Measurements from ENCODE around the gene EPN3.

Gene EPN3

DNA sequence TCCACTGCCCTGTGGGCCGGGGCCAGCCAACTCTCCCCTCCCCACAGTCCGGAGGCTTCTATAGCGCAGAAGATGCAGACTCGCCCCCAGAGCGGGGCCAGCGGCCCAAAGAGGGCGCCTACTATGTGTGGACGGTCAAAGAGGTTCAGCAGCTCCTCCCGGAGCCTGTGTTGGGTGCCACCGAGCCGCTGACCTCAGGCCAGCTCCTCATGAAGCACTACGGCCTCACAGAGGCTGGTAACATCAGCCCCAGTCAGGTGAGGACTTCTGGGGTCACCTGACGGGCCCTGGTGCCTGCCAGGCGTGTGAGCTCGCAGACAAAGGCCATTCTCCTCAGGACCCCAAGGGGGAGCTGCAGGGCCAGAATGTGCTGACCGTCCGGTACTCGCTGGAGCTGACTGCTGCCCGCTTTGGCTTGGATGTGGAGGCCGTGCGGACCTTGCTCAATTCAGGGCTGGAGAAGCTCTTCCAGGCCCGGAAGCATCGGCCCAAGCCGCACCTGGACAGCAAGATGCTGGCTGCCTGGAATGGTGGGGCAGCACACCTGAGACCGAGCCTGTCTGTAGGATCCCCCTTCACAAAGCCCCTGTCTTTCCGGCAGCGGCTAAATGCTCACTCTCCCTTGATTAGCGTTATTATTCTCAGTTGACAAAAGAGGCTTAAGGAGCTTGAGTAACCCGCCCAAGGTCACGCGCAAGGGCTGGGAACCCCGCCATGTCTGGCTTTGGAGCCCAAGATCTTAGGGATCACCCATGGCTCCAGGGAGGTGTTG, 18.3 kb downstream of the EPN3 start:
- peak; percentile 79 for DNase-seq (ENCODE audit: low spot score)

DNA sequence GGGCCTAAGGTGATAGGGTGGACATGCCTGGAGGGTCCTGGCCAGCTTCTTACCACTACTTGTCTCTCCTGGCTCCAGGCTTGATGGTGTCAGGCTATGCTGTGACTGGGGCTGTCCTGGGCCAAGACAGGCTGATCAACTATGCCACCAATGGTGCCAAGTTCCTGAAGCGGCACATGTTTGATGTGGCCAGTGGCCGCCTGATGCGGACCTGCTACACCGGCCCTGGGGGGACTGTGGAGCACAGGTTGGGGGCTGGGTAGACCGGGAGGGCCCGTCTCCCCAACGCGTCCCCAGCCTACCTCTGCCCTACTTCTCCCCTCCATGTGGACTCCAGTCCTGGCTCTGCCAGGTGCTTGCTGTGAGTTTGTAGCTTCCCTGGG, 18.9 kb downstream of the EPN3 start:
- DNase-seq (ENCODE audit: low spot score): no peak

DNA sequence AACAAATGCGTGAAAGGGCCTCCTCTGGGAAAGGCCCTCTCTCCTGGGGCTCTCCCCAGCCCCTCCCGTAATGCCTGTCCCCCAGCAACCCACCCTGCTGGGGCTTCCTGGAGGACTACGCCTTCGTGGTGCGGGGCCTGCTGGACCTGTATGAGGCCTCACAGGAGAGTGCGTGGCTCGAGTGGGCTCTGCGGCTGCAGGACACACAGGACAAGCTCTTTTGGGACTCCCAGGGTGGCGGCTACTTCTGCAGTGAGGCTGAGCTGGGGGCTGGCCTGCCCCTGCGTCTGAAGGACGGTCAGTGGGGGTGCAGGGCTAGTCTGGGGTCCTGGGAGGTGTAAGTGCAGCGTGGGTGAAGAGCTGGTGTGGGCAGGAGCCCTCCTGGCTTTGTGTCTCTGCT, 19.3 kb downstream of the EPN3 start:
- no peak for DNase-seq (ENCODE audit: low spot score)

DNA sequence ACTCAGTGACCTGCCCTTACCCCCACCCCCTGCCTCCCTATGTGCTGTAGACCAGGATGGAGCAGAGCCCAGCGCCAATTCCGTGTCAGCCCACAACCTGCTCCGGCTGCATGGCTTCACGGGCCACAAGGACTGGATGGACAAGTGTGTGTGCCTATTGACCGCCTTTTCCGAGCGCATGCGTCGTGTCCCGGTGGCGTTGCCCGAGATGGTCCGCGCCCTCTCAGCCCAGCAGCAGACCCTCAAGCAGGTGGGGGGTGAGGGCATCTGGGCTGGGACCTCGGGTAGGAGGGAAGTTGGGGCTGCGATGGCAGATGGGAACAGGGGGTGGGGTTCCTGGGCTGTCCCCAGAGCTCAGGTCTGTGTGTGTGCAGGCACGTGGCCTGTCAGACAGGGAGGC, 21.7 kb downstream of the EPN3 start:
- no peak for DNase-seq (ENCODE audit: low spot score)

DNA sequence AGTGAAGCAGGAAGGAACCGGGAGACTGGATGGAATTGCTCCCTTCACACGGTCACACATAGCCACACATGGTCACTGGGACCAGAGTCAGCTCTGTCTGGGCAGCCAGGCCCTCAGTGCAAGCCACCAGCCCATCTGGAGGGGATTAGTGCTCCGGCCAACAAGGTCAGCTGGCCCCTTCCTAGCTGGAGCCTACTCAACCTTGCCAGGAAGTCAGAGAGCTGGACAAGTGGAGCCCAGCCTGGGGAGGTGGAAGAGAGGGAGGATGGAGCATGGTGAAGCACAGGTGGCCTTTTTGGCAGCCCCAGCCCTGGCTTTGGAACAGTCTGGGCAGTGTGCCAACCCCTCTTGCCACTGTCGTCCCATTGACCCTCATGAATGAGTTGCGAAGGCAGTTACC, 24.3 kb downstream of the EPN3 start:
- no peak for DNase-seq (ENCODE audit: low spot score)

DNA sequence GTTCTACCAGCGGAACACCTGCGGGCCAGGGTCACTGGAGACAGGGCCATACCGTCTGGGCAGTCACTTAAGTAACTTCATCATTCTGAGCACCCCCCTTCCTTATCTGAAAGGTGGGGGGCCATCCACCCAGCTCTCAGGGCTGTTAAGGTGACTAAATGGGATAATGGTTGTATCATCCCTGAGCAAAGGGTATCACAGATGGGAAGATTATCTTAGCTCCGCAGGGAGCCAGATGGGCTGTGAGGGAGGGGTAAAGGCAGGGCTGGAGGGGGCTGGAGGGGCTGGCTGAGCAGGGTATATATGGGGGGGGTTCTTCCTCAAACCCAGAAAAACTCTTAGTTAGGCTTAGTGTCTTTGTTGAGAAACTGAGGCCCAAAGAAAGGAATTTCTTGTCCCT, 25.1 kb downstream of the EPN3 start:
- no peak for DNase-seq (ENCODE audit: low spot score)

DNA sequence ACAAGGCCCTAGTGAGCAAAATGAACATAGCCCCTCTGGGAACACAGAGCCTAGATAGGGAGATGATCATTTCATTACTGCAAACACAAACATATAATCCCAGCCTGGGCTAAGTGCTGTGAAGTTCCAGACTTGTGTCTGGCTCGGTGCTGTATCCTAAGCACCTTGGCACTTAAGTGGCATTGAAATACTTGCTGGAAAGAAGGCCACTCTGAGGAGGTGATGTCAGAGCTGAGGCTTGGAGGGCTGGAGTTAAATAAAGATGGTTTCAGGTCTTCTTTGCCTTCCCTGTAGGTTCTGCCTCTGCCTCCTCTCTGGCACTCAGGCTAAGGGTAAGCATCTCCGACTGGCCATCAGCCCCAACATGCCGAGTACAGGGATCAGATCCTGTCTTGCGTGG, 25.6 kb downstream of the EPN3 start:
- DNase-seq (ENCODE audit: low spot score): no peak

DNA sequence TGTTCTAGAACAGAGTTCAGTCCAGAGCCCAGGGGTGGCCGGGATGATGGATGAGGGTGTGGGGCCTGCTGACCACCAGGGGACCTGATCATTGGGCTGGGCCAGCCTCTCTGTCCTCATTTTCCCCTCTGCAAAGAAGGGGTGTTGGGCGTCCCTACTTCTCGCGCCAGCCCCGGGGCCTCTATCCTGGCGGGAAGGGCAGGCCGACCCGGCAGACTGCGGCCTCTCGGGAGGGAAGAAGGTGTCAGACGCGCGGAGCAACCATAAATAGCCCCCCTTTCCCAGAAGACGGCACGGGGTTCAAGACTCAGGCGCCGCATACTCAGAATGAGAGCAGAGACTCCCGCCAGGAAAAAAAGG, 26.0 kb downstream of the EPN3 start:
- DNase-seq (ENCODE audit: low spot score): no peak

DNA sequence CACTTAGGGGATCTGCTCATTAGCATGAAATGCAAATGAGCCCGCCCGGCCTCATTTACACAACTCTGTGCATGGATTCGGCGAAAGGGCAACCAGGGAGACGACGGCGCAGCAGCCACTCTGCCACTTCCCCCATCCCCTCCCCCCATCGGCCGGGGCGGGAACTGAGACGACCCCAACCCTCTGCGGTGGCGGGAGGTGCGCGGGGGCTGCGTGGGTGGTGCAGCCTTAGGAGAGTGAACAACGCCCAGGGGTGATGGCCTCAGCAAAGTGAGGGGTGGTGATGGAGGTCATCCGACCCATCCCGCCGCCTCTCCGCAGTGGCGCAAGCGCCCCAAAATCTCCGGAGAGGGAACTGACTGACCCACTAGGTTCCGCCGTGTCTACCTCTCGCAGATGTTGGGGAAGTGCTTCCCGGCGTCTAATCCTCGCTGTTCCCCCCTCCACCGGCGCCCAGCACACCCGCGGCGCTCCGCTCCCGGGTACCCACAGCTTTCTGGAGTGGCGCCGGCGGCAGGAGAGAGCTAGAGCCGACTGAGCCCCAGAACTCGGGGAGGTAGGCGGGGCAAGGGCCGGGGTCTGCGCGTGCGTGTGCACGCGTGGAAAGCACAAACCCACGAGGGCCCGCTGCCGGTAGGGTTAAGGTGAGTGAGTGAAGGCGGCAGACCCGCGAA, 26.5 kb downstream of the EPN3 start:
- DNase-seq (ENCODE audit: low spot score): no peak

DNA sequence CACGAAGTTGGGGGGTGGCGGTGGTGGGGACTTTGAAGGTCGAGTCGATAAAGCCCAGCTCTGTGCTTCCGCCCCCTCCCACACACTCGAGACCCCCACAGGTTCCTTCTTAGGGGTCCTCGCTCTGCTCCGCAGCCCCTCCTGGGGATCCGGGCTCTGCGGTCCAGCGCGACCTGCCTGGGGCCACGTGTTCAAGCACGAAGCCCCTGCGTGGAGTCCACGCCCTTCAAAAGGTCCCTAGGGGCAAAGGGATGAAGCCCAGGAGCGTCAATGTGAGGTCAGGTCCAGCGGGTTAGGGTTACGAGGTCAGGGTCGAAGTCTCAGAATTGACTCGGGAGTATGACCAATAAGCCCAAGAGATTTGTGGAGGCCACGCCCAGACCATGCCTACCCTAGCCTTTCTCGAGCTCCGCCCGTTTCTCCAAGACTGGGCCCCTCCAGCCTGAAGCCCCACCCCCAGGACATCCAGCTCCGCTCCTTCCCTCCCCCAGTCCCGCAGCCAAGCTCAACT, 27.2 kb downstream of the EPN3 start:
- DNase-seq (ENCODE audit: low spot score): no peak

DNA sequence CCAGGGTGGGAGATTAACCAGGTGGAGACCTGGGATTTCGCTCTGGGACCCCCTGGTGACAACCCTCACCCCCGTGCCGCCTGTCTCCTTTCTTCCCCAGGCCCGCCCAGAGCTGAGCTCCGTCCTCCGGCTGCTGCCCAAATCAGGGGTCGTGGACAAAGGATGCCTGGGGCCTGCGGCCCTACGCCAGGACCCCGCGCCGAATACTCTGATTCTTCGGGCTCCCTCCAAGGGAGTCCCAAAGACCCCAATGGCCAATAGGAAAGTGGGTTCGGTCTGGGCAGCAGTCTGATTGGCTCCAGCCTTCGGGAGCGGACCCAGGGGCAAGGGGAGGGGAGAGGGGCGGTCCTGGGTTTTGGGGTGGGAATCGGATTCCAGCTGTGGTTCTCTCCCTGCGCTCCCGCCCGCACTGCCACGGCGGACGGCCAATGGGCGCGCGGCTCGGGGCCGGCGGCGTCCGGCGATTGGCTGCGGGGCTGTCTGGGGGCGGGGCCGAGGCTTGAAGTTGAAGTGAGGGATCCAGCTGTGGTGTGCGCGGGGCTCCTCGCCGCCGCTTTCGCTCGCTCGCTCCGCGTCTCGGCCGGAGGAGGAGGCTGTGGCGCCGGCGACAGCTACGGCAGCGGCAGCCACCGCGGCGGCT, 27.8 kb downstream of the EPN3 start, which contains the start of gene CACNA1G:
Gene CACNA1G (plus strand): TSS at position 531 of the 640 bp plus-strand sequence. CDS start 745 bp downstream, outside the sequence.
- peak; percentile 70 for DNase-seq (ENCODE audit: low spot score)

DNA sequence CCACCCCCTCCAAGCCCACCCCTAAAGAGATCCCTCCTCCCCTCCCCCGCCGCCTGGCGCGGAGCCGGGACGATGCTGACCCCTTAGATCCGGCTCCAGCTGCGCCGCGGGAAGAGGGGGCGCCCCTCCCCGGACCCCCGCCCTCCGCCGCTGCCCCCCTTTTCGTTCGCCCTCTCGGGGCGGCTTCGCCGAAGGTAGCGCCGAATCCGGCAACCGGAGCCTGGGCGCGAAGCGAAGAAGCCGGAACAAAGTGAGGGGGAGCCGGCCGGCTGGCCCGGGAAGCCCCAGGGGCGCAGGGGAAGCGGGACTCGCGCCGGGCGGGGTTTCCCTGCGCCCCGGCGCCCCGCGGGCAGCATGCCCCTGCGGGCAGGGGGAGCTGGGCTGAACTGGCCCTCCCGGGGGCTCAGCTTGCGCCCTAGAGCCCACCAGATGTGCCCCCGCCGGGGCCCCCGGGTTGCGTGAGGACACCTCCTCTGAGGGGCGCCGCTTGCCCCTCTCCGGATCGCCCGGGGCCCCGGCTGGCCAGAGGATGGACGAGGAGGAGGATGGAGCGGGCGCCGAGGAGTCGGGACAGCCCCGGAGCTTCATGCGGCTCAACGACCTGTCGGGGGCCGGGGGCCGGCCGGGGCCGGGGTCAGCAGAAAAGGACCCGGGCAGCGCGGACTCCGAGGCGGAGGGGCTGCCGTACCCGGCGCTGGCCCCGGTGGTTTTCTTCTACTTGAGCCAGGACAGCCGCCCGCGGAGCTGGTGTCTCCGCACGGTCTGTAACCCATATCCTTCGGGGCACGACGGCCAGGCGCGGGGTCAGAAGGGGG, 28.6 kb downstream of the EPN3 start:
- no peak for DNase-seq (ENCODE audit: low spot score)

DNA sequence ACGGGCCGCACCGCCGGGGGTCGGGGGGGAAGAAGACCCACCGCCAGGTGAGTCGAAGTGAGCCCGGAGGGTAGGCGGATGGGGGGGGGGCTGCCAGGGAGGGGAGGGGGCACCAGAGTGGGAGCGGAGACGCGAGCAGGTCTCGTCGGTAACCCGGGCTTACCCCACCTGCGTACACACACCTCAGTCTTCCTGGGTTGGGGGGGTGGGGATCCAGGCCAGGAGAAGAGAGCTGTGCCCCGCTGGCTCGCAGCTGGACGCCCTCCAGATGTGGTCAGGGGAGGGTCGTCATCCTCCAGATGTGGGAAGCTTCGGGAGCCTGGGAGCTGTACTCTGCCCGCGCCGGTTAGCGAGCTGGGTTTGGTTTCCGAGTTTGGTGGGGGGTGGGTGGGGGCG, 29.2 kb downstream of the EPN3 start:
- no peak for DNase-seq (ENCODE audit: low spot score)

DNA sequence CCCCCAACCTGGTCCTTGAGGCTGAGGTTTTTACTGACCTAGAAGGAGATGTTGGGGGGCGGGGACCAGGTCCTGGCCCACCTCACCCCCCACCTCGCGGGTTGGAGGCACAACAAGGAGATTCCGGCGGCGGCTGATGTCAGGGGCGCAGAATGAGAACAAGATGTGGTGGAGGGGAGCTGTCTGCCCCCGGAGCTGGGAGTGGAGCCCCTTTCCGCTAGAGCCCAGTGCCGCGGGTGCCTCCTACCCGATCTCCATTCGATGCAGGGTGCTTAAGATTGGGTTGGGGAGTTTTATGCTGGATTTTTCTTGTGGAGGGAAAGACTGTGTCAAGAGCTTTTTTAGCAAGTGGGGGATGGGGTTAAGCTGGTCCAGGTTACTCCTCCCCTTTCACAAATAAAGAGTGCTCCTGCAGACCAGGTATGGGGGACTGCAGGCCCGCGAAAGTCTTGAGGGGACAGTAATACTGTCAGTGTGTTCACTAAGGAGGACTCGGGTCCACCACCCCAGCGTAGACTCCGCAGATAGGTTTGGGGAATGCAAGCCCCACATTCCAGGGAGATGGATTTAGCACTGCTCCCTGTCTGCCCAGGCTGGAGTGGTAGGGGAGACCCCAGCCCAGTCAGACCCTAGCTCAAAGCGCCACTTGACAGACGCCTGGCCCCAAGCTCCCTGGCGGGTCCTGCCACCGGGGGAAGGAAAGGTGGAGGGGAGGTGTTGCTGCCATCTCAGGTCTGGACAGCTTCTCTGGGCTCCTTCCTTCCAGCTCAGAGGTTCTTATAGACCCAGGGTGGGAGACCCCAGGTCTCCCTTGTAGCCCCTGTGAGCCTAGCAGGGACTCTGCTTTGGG, 29.9 kb downstream of the EPN3 start:
- DNase-seq (ENCODE audit: low spot score): no peak

DNA sequence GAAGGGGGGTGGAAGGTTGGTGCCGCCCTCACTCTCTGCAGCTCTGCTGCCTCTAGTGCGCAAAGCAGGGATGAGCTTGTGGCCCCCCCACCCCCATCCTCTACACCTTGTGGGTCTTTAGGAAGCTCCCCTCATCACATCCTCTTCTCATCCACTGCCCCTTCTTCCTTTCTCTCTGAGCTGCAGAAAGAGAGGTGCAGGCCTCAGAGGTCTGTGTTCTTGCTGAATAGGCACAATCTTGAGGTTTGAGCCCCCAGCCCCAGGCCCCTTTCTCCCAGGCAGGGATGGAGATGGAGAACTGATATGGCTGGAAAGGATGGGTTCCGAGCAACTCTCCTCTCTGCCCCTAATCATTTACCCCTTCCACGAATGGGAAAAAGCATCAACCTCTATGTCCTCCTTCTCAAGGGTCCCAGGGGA, 30.6 kb downstream of the EPN3 start:
- no peak for DNase-seq (ENCODE audit: low spot score)

DNA sequence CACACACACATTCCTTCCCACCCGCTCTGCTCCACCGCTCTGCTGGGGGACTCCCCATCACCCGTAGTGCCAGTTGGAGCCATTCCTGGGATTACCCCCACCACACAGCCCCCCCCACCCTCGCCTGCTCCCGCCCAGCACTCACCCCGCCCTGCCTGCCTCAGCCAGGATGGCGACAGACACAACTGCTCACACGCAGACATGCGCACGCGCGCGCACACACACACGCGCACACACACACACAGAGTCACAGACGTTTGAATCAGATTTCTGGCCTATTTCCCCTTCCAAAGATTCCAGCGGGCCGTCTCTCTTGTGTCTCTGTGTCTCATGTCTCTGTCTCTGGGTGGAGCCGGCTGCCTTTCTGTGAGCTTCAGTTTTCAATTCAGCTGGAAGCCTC, 32.4 kb downstream of the EPN3 start:
- no peak for DNase-seq (ENCODE audit: low spot score)

DNA sequence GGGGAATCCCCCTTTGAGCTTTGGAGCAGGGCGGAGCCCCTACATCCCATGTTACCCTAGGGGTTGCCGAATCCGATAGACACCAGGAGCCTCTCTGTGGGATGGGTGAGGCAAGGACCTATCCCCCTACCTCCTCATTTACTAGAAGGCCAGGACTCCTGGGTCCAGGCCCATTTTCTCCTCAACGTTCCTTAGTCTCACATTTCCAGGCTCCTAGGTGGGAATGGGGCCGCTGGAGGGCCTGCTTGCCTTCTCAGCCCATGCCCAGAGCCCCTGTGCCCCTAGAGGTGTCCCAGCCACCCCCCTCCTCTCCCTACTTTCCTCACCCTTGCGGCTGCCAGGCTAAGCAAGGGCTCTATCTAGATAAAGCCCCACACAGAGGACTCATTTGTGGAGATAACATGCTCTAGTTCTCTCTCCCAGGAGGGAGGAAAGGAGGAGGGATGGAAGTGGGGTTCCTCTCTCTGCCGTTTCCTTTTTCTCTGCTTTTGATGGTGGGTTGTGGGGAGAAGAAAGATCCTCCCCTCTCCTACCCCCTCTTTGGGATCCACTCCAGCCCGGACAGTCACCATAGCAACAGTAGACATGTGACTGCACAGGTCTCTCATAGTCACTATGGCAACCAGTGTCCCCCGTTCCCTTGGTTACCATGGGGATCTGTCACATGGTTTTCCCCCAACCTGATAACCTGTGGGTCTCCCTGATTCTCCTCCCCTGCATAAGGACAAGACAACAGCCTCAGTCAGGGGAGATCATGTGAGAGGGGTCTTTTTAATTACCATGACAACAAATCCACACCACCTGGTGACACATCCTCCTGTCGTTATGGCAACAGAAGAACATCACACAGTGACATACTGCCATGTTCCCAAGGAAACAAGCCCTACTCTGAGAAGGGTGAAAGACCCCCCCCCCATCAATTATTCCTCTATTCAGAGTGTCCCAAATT, 33.1 kb downstream of the EPN3 start:
- no peak for DNase-seq (ENCODE audit: low spot score)

DNA sequence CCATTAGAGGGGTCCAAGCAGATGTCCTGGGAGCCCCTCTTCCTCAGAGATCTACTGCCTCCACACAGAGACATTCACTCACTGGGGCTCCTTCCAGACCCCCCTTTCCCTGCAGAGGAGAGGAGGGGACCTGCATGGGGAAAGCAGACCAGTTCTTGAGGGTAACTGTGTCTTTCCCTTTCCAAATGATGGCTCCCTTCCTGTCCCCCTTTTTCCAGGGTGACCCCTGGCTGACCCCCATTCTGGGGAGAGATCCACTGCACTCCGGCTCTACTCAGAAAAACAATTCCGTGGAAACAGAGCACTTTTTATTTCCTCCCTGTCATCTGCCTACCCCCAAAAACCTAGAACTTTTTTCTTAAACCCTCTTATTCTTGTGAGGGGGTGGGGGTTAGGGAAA, 34.4 kb downstream of the EPN3 start:
- DNase-seq (ENCODE audit: low spot score): no peak

DNA sequence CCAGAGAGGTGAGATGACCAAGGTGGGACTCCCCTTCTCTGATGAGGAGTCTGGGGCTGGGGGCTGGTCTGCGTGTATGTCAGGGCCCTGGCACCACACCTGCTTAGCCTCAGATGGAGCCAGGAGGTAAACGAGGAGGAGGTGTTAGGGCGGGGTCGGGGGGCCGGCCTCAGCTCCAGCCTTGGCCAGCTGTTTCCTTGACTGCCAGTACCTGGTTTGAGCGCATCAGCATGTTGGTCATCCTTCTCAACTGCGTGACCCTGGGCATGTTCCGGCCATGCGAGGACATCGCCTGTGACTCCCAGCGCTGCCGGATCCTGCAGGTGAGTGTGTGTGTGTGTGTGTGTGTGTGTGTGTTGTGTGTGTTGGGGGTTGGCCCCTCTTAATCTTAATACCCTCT, 36.1 kb downstream of the EPN3 start:
- DNase-seq (ENCODE audit: low spot score): no peak

DNA sequence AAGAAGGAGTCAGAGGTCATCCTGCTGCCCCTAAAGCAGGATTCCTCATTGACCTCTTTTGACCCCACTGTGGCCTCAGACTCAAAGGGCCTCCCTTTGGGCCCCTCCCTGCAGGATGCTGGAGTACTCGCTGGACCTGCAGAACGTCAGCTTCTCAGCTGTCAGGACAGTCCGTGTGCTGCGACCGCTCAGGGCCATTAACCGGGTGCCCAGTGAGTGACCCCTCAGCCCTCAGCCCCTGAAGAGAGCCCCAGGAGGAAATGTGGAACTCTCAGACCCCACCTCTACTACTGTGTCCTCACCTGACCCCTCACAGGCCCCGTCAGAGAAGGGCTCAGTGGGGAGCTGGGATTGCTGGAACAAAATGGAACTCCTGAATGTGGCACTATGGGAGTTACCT, 37.1 kb downstream of the EPN3 start:
- no peak for DNase-seq (ENCODE audit: low spot score)

All from globus pallidus (tissue), 1 donor.